ENCODE measurements around the gene CLDN24. TPM values are rescaled to one million over a fixed set of nuclear protein-coding genes. Genes with fewer than 3 reads are reported as not detected.

The CLDN24 gene
- total RNA-seq, 1 experiment from 2014 or later: not detected

DNA sequence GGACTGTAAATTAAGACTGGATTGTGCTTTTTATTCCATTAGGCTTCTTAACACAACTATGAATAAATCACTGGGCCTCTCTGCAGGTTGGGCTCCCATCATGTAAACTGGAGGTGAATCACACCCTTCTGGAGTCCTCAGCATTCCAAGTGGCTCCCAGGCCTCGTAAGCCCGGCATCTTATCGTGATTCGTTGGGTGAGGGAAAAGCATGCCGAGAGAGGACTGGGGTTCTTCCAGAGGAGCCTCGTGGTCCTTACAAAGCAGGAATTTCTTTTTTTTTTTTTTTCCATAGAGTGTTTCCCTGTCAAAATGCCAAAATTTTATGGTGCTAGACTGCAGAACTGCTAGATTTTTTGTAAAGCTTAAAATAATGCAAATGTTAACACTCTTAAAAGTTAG, 22.2 kb downstream of the CLDN24 start:
- BruUV-seq (replicated peaks): no TSS peak
- H3K27ac Mint-ChIP-seq (ENCODE audit: unreplicated experiment): no peak overlapping the region
- CTCF ChIA-PET: interaction anchor here (0.6 kb wide), 1 partner anchor 10 kb away, joined by 3 read pairs; no protein-coding TSS in a partner anchor
- peaks cover 13% of the 10 kb centered on the region for H3K36me3 Mint-ChIP-seq (ENCODE audit: insufficient read depth, unreplicated experiment)
- H3K9me3 Mint-ChIP-seq (ENCODE audit: low read depth, unreplicated experiment): no peaks in the 10 kb centered on the region
- no peak for DNase-seq
- H3K4me1 Mint-ChIP-seq (ENCODE audit: low read depth, unreplicated experiment): peaks cover 5% of the 10 kb centered on the region
- TF ChIP-seq, protein P1, sequence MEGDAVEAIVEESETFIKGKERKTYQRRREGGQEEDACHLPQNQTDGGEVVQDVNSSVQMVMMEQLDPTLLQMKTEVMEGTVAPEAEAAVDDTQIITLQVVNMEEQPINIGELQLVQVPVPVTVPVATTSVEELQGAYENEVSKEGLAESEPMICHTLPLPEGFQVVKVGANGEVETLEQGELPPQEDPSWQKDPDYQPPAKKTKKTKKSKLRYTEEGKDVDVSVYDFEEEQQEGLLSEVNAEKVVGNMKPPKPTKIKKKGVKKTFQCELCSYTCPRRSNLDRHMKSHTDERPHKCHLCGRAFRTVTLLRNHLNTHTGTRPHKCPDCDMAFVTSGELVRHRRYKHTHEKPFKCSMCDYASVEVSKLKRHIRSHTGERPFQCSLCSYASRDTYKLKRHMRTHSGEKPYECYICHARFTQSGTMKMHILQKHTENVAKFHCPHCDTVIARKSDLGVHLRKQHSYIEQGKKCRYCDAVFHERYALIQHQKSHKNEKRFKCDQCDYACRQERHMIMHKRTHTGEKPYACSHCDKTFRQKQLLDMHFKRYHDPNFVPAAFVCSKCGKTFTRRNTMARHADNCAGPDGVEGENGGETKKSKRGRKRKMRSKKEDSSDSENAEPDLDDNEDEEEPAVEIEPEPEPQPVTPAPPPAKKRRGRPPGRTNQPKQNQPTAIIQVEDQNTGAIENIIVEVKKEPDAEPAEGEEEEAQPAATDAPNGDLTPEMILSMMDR (IDR thresholded peaks at IDR 0.05; ENCODE audit: unreplicated experiment): no peak
- intact Hi-C loops (cut with micrococcal nuclease; ENCODE audit: unreplicated experiment): no loop called here
- H3K4me3 Mint-ChIP-seq (ENCODE audit: low read depth, unreplicated experiment): no peak overlapping the region
- no peaks in the 10 kb centered on the region for H3K27me3 Mint-ChIP-seq (ENCODE audit: unreplicated experiment)

DNA sequence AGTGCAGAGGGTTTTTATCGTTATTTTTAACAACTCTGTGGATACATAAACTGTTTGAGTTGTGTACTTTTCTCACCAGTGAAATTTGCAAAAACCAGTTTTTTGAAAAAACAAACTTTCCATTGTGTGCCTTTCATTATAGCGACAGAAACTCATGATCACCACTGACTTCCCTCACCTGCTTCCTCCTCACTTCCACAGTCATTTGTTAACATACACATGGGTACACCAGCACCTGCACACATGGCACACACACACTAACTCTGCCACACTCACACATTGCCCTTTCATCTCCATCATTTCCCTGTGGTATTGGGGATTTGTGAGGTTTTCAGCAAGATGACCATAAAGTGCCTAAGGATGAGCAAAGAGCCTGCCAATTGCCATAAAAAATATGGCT, 22.8 kb downstream of the CLDN24 start:
- H3K4me3 Mint-ChIP-seq (ENCODE audit: low read depth, unreplicated experiment): no peak overlapping the region

DNA sequence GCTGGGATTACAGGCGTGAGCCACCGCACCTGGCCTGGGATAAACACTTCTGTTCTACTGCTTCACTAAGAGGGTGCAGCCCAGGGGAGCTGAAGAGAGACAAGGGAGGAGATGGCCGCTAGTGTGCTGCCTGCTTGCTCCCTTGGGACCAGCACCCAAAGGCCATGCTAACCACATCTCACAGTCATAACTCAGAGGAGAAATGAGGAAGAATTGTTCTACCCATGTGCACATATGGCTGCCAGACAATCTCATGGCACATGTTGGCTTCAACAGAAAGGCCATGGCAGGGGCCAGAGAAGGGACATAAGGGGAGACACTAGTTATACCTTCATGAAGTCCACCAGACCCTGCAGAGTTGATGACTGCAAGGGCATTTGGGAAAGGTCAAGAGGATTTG, 24.6 kb downstream of the CLDN24 start:
- no peak for DNase-seq
- Mint-ChIP-seq H3K27me3 (ENCODE audit: unreplicated experiment) (no peaks in the 10 kb centered on the region), H3K4me1 (ENCODE audit: low read depth, unreplicated experiment) (no peaks in the 10 kb centered on the region), H3K27ac (ENCODE audit: unreplicated experiment) (no peak overlapping the region), H3K9me3 (ENCODE audit: low read depth, unreplicated experiment) (no peaks in the 10 kb centered on the region), H3K36me3 (ENCODE audit: insufficient read depth, unreplicated experiment) (peaks cover 8% of the 10 kb centered on the region), H3K4me3 (ENCODE audit: low read depth, unreplicated experiment) (no peak overlapping the region)
- CTCF ChIA-PET: interaction anchor here (0.6 to 1.2 kb wide), 2 partner anchors 13 to 63 kb away, joined by 3 read pairs; no protein-coding TSS in a partner anchor
- intact Hi-C loops (cut with micrococcal nuclease; ENCODE audit: unreplicated experiment): no loop called here
- TF ChIP-seq, protein P1 (IDR thresholded peaks at IDR 0.05; ENCODE audit: unreplicated experiment): no peak
- no TSS peak for BruUV-seq (replicated peaks)

More for the DNA sequence above, 22.8 kb downstream of the CLDN24 start:
- Mint-ChIP-seq H3K27me3 (ENCODE audit: unreplicated experiment) (no peaks in the 10 kb centered on the region), H3K36me3 (ENCODE audit: insufficient read depth, unreplicated experiment) (peaks cover 8% of the 10 kb centered on the region), H3K4me1 (ENCODE audit: low read depth, unreplicated experiment) (no peaks in the 10 kb centered on the region), H3K9me3 (ENCODE audit: low read depth, unreplicated experiment) (no peaks in the 10 kb centered on the region), H3K27ac (ENCODE audit: unreplicated experiment) (no peak overlapping the region)
- CTCF ChIA-PET: interaction anchor here (0.6 kb wide), 1 partner anchor 10 kb away, joined by 3 read pairs; no protein-coding TSS in a partner anchor
- DNase-seq: no peak
- intact Hi-C loops (cut with micrococcal nuclease; ENCODE audit: unreplicated experiment): no loop called here
- TF ChIP-seq, protein P1 (IDR thresholded peaks at IDR 0.05; ENCODE audit: unreplicated experiment): no peak
- BruUV-seq (replicated peaks): no TSS peak

- Mint-ChIP-seq H3K27me3 (ENCODE audit: unreplicated experiment) (no peaks in the 10 kb centered on the region), H3K4me3 (ENCODE audit: low read depth, unreplicated experiment) (no peak overlapping the region), H3K4me1 (ENCODE audit: low read depth, unreplicated experiment) (no peaks in the 10 kb centered on the region), H3K9me3 (ENCODE audit: low read depth, unreplicated experiment) (no peaks in the 10 kb centered on the region), H3K27ac (ENCODE audit: unreplicated experiment) (no peak overlapping the region), H3K36me3 (ENCODE audit: insufficient read depth, unreplicated experiment) (peaks cover 8% of the 10 kb centered on the region)
- DNase-seq: no peak
- intact Hi-C loops (cut with micrococcal nuclease; ENCODE audit: unreplicated experiment): no loop called here
- CTCF ChIA-PET: no interaction called here
- TF ChIP-seq, protein P1 (IDR thresholded peaks at IDR 0.05; ENCODE audit: unreplicated experiment): no peak
- no TSS peak for BruUV-seq (replicated peaks)
Measured at GRCh38 chr4:183295711-183296110, 26.5 kb downstream of the CLDN24 start.
